ENCODE results near the gene FBXO2. TPM values are rescaled to one million over a fixed set of nuclear protein-coding genes. Genes with fewer than 3 reads are reported as not detected.

FBXO2 gene
- total and polyA plus RNA-seq, 4 donors, result 19.3 to 45.0 (median 31.7) TPM

GRCh38 chr1:11606775-11607174 is 47.5 kb downstream of the FBXO2 start:
- WGBS (ENCODE audit: insufficient coverage), result 91% methylated on average over 5 of the region's 6 CpGs
- Histone ChIP-seq H3K9me3 (ENCODE audit: control insufficient read depth, insufficient read depth, low read length) (no peaks in the 10 kb centered on the region), H3K4me1 (ENCODE audit: control insufficient read depth, insufficient read depth, low read length) (peaks cover 10% of the 10 kb centered on the region), H3K27ac (ENCODE audit: low read depth, low read length) (no peak overlapping the region), H3K36me3 (ENCODE audit: control insufficient read depth, insufficient read depth, low read length) (no peaks in the 10 kb centered on the region), H3K27me3 (ENCODE audit: control insufficient read depth, insufficient read depth, low read length) (no peaks in the 10 kb centered on the region), H3K4me3 (ENCODE audit: low read depth, low read length) (no peak overlapping the region)
- no peak for DNase-seq (ENCODE audit: low read depth in 4 of 6, low spot score in 6 of 6)

GRCh38 chr1:11602981-11603380 is 51.2 kb downstream of the FBXO2 start:
- no peak overlapping the region for H3K27ac ChIP-seq (ENCODE audit: low read depth, low read length)
- no peaks in the 10 kb centered on the region for H3K27me3 ChIP-seq (ENCODE audit: control insufficient read depth, insufficient read depth, low read length)
- H3K36me3 ChIP-seq (ENCODE audit: control insufficient read depth, insufficient read depth, low read length), result no peaks in the 10 kb centered on the region
- WGBS (ENCODE audit: insufficient coverage), result 89% methylated on average over 3 of the region's 5 CpGs
- no peak overlapping the region for H3K4me3 ChIP-seq (ENCODE audit: low read depth, low read length)
- peaks cover 2% of the 10 kb centered on the region for H3K4me1 ChIP-seq (ENCODE audit: control insufficient read depth, insufficient read depth, low read length)
- H3K9me3 ChIP-seq (ENCODE audit: control insufficient read depth, insufficient read depth, low read length), result no peaks in the 10 kb centered on the region
- no peak for DNase-seq (ENCODE audit: low read depth in 4 of 6, low spot score in 6 of 6)

- Histone ChIP-seq H3K27ac (ENCODE audit: low read depth, low read length) (no peak overlapping the region), H3K4me1 (ENCODE audit: control insufficient read depth, insufficient read depth, low read length) (peaks cover 2% of the 10 kb centered on the region), H3K4me3 (ENCODE audit: low read depth, low read length) (no peak overlapping the region), H3K36me3 (ENCODE audit: control insufficient read depth, insufficient read depth, low read length) (no peaks in the 10 kb centered on the region), H3K27me3 (ENCODE audit: control insufficient read depth, insufficient read depth, low read length) (no peaks in the 10 kb centered on the region), H3K9me3 (ENCODE audit: control insufficient read depth, insufficient read depth, low read length) (no peaks in the 10 kb centered on the region)
- no peak for DNase-seq (ENCODE audit: low read depth in 4 of 6, low spot score in 6 of 6)
- 63% methylated on average over 1 of the region's 3 CpGs for WGBS (ENCODE audit: insufficient coverage)
Observed at GRCh38 chr1:11602424-11602823, 51.8 kb downstream of the FBXO2 start.

- Histone ChIP-seq H3K4me1 (ENCODE audit: control insufficient read depth, insufficient read depth, low read length) (peaks cover 2% of the 10 kb centered on the region), H3K36me3 (ENCODE audit: control insufficient read depth, insufficient read depth, low read length) (no peaks in the 10 kb centered on the region), H3K4me3 (ENCODE audit: low read depth, low read length) (no peak overlapping the region), H3K27me3 (ENCODE audit: control insufficient read depth, insufficient read depth, low read length) (no peaks in the 10 kb centered on the region), H3K27ac (ENCODE audit: low read depth, low read length) (no peak overlapping the region), H3K9me3 (ENCODE audit: control insufficient read depth, insufficient read depth, low read length) (no peaks in the 10 kb centered on the region)
- peak in 1 of 6 donors; percentile 59 for DNase-seq (ENCODE audit: low read depth in 4 of 6, low spot score in 6 of 6)
- 66% methylated on average over 6 of the region's 7 CpGs for WGBS (ENCODE audit: insufficient coverage)
Observed at GRCh38 chr1:11600836-11601235, 53.4 kb downstream of the FBXO2 start.

DNA sequence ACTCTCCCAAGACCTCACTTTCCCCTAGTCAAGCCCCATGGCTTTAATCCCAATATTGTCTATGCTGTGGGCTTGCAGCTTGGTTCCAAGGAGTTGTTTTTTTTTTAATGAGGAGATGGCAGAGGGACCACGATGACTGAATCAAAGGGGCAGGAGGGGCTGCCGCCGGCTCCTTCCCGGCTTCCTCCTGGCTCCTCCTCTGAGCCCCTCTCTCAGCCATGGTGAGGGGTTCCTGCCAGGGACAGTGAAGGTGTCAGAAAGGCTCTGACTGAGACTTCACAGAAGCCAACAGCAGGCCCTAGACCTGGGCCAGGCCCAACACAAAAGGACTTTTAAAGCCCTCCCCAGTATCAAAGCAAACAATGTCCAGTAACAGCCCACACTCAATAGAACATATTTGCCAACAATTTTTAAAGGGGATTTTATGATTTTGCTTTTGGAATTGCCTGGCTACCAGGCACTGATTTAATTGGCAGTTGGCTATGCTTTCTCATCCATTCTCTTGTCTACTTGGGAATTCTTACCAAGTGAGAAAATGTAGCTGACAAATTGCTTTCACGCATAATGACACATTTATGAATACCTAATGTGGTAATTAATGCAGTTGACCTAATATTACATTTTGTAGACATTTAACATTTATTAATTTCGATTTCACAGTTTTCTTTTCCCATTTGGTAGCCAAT is 54.2 kb downstream of the FBXO2 start:
- no CpG with 5 or more reads among the region's 6 CpGs for WGBS (ENCODE audit: insufficient coverage)
- Histone ChIP-seq H3K27ac (ENCODE audit: low read depth, low read length) (no peak overlapping the region), H3K4me3 (ENCODE audit: low read depth, low read length) (no peak overlapping the region), H3K4me1 (ENCODE audit: control insufficient read depth, insufficient read depth, low read length) (no peaks in the 10 kb centered on the region), H3K36me3 (ENCODE audit: control insufficient read depth, insufficient read depth, low read length) (no peaks in the 10 kb centered on the region), H3K9me3 (ENCODE audit: control insufficient read depth, insufficient read depth, low read length) (no peaks in the 10 kb centered on the region), H3K27me3 (ENCODE audit: control insufficient read depth, insufficient read depth, low read length) (no peaks in the 10 kb centered on the region)
- DNase-seq (ENCODE audit: low read depth in 4 of 6, low spot score in 6 of 6), result peak in 2 of 6 donors; percentile 37 to 56

- WGBS (ENCODE audit: insufficient coverage), result 70% methylated on average over 5 of the region's 5 CpGs
- Histone ChIP-seq H3K9me3 (ENCODE audit: control insufficient read depth, insufficient read depth, low read length) (no peaks in the 10 kb centered on the region), H3K27ac (ENCODE audit: low read depth, low read length) (no peak overlapping the region), H3K27me3 (ENCODE audit: control insufficient read depth, insufficient read depth, low read length) (no peaks in the 10 kb centered on the region), H3K4me3 (ENCODE audit: low read depth, low read length) (no peak overlapping the region), H3K36me3 (ENCODE audit: control insufficient read depth, insufficient read depth, low read length) (no peaks in the 10 kb centered on the region), H3K4me1 (ENCODE audit: control insufficient read depth, insufficient read depth, low read length) (peaks cover 3% of the 10 kb centered on the region)
- no peak for DNase-seq (ENCODE audit: low read depth in 4 of 6, low spot score in 6 of 6)
Observed at GRCh38 chr1:11598461-11598860, 55.8 kb downstream of the FBXO2 start.

Other genes with a start within 250 kb of the FBXO2 start
- 1 to 10 TPM; 7.4 to 8.3 TPM for gene DISP3, start 175.3 kb downstream of the FBXO2 start, total RNA-seq
- 10 to 100 TPM; 28.5 to 29.3 TPM for gene DISP3, start 175.3 kb downstream of the FBXO2 start, polyA plus RNA-seq (ENCODE audit: insufficient read length in 2 of 2)
- 10 to 100 TPM; 33.3 to 43.4 TPM for gene FBXO44, start 448 bp upstream of the FBXO2 start, total RNA-seq
- gene FBXO44, start 448 bp upstream of the FBXO2 start, polyA plus RNA-seq (ENCODE audit: insufficient read length in 2 of 2), result 100 to 1,000 TPM; 116 to 136 TPM
- gene FBXO6, start 9.8 kb upstream of the FBXO2 start, total RNA-seq, result 10 to 100 TPM in 1 of 2 donors, 1 to 10 TPM in 1; 5.9 to 12.4 TPM
- gene FBXO6, start 9.8 kb upstream of the FBXO2 start, polyA plus RNA-seq (ENCODE audit: insufficient read length in 2 of 2), result 10 to 100 TPM; 11.6 to 14.6 TPM
- 10 to 100 TPM; 27.3 to 63.9 TPM for gene MAD2L2, start 26.7 kb upstream of the FBXO2 start, total RNA-seq
- gene MAD2L2, start 26.7 kb upstream of the FBXO2 start, polyA plus RNA-seq (ENCODE audit: insufficient read length in 2 of 2), result 10 to 100 TPM; 60.8 to 70.8 TPM
- 1 to 10 TPM; 5.8 to 6.3 TPM for gene DRAXIN, start 37.3 kb upstream of the FBXO2 start, total RNA-seq
- 10 to 100 TPM; 11.4 to 18.3 TPM for gene DRAXIN, start 37.3 kb upstream of the FBXO2 start, polyA plus RNA-seq (ENCODE audit: insufficient read length in 2 of 2)
- gene AGTRAP, start 81.7 kb upstream of the FBXO2 start, total RNA-seq, result 10 to 100 TPM; 11.8 to 45.1 TPM
- 10 to 100 TPM; 19.3 to 24.1 TPM for gene AGTRAP, start 81.7 kb upstream of the FBXO2 start, polyA plus RNA-seq (ENCODE audit: insufficient read length in 2 of 2)
- 1 to 10 TPM in 1 of 2 donors, under 1 TPM in 1; 0.30 to 4.7 TPM for gene C1orf167, start 107.8 kb upstream of the FBXO2 start, total RNA-seq
- gene C1orf167, start 107.8 kb upstream of the FBXO2 start, polyA plus RNA-seq (ENCODE audit: insufficient read length in 2 of 2), result under 1 TPM in 1 of 2 donors, not detected in 1; 0.23 TPM
- gene MTHFR, start 151.5 kb upstream of the FBXO2 start, total RNA-seq, result 10 to 100 TPM; 25.8 to 49.1 TPM
- gene MTHFR, start 151.5 kb upstream of the FBXO2 start, polyA plus RNA-seq (ENCODE audit: insufficient read length in 2 of 2), result 10 to 100 TPM; 20.9 to 36.2 TPM
- gene CLCN6, start 151.8 kb upstream of the FBXO2 start, total RNA-seq, result 10 to 100 TPM; 16.5 to 17.1 TPM
- 10 to 100 TPM; 36.8 to 49.3 TPM for gene CLCN6, start 151.8 kb upstream of the FBXO2 start, polyA plus RNA-seq (ENCODE audit: insufficient read length in 2 of 2)
- under 1 TPM; 0.61 to 0.99 TPM for gene NPPA, start 193.4 kb upstream of the FBXO2 start, total RNA-seq
- 1 to 10 TPM; 4.7 to 5.0 TPM for gene NPPA, start 193.4 kb upstream of the FBXO2 start, polyA plus RNA-seq (ENCODE audit: insufficient read length in 2 of 2)
- gene NPPB, start 204.5 kb upstream of the FBXO2 start, total RNA-seq, result 1 to 10 TPM in 1 of 2 donors, under 1 TPM in 1; 0.83 to 1.5 TPM
- gene NPPB, start 204.5 kb upstream of the FBXO2 start, polyA plus RNA-seq (ENCODE audit: insufficient read length in 2 of 2), result 1 to 10 TPM; 3.1 to 4.5 TPM